Stimulated activated CD4-positive, alpha-beta T cell treated with anti-CD3 and anti-CD28 coated beads, Interleukin-4, amount 100 ng/mL, for 4 hours (primary cell): Measurements from ENCODE around the gene FAM221A.
"Not testable (repeated sequence)": the region's sequence is repeated elsewhere in the genome, so short reads cannot be mapped to it uniquely, and the experiment has no call there.

Experiments
- DNase-seq, 2 experiments: peaks; one replicate each; pipeline ENCODE4 v3.0.0-alpha.2; 2020

The FAM221A gene

GRCh38 chr7:23709081-23709750 is 29.2 kb downstream of the FAM221A start:
- DNase-seq = no peak

DNA sequence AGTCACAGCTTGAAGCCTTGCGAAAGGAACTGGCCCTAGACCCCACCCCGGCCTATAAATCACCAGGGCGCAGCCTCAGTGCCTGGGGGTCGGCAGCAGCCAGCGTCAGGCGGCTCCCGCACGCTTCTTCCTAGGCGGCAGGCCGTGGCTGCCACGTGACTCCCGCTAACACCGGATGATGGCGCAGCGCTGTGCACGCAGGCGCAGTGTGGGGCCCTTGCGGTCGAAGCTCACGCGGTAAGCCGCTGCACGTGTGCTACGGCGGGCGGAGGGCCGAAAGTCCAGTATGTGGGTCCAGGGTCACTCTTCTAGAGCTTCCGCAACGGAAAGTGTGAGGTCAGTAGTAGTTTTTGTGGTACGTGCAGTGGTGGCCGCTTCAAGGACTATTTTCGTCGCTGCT is 30.0 kb downstream of the FAM221A start, which contains the start of gene STK31:
TSS of gene STK31 (plus strand) at position 220 of the 400 bp plus-strand sequence. CDS start at position 287, 67 bp downstream.
- DNase-seq = no peak

- DNase-seq = no peak
These were observed 32.6 kb downstream of the FAM221A start for GRCh38 chr7:23712368-23713284.

DNA sequence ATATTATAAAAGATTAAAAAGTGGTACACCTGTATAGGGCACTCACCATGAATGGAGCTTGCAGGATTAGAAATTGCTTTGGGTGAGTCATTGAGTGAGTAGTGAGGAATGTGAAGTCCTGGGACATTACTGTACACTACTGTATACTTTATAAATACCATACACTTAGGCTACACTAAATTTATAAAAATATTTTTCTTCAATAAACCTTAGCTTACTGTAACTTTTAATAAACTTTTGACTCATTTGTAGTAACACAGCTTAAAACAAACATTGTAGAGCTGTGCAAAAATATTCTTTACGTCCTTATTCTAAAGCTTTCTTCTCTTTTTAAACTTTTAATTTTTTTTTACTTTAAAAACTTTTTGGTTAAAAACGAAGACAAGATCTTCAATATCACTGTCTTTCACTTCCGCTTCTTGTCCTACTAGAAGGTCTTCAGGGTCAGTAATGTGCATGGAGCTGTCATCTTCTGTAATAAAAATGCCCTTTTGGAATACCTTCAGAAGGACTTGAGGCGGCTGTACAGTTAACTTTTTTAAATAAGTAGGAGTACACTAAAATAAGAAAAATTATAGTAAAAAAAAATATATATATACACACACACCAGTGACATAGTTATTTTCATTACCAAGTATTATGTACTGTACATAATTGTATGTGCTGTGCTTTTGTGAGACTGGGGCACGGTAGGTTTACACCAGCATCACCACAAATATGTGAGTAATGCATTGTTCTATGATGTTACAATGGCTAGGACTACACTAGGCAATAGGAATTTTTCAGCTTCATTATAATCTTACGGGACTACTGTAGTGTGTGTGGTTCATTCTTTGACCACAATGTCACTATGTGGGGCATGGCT is 33.5 kb downstream of the FAM221A start:
- no peak for DNase-seq

GRCh38 chr7:23714150-23714464 is 34.1 kb downstream of the FAM221A start:
- DNase-seq = no peak

DNA sequence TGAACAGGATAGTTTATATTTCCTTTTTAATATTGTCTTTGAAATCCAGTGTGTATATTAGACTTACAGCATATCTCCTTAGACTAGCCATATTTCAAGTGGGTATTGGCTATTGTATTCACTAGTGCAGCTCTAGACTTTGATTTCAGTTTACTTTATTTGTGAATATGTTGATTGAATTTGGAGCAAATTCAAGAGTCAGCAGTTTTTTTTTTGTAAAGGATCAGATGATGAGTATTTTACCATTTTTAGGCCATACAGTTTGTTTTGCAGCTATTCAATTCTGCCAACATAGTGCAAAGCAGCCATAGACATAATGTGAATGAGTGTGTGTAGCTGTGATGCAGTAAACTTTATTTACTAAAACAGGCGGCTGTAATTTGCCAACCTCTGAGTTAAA is 34.6 kb downstream of the FAM221A start:
- DNase-seq = no peak

GRCh38 chr7:23715099-23715498 is 35.1 kb downstream of the FAM221A start:
- no peak for DNase-seq

- no peak for DNase-seq
These were observed 37.8 kb downstream of the FAM221A start for GRCh38 chr7:23717788-23718187.

- DNase-seq = no peak
These were observed 41.5 kb downstream of the FAM221A start for GRCh38 chr7:23721456-23721855.

- not testable (repeated sequence) for DNase-seq
These were observed 42.7 kb downstream of the FAM221A start for GRCh38 chr7:23722587-23723216.

DNA sequence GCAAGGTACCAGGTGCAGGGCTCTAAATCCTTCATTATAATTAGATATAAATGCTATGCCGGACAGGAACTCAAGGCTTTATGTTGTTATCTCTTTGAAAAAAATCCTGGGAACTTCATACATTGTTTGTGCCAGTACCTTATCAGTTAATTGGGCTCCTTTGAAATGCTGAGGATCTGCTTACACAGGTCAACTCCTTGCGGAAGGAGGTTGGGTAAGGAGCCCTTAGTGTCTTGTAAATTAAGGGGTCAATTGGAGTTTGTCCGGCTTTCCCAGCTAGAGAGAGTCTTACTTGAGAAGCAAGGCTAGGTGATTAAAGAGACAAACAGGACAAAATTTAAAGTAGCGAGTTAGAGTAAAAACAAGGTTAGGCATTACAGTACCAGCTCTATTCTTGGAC is 44.1 kb downstream of the FAM221A start:
- DNase-seq = not testable (repeated sequence)

GRCh38 chr7:23742051-23742450 is 62.1 kb downstream of the FAM221A start:
- DNase-seq = no peak

GRCh38 chr7:23743226-23743625 is 63.2 kb downstream of the FAM221A start:
- DNase-seq = no peak

- DNase-seq = no peak
These were observed 66.6 kb downstream of the FAM221A start for GRCh38 chr7:23746629-23747028.

- DNase-seq = no peak
These were observed 71.9 kb downstream of the FAM221A start for GRCh38 chr7:23751852-23752251.
